Measurements from ENCODE around the gene RAP1B.

The RAP1B gene

GRCh38 chr12:68612202-68612601 lies 1.5 kb downstream of the RAP1B start:
- no peak for DNase-seq (ENCODE audit: low spot score)

GRCh38 chr12:68612697-68613096 lies 2.0 kb downstream of the RAP1B start:
- no peak for DNase-seq (ENCODE audit: low spot score)

- no peak for DNase-seq (ENCODE audit: low spot score)
These were observed 2.7 kb downstream of the RAP1B start for GRCh38 chr12:68613209-68613904.

GRCh38 chr12:68614105-68614679 lies 3.5 kb downstream of the RAP1B start:
- DNase-seq (ENCODE audit: low spot score), result no peak

GRCh38 chr12:68614769-68615168 lies 4.1 kb downstream of the RAP1B start:
- no peak for DNase-seq (ENCODE audit: low spot score)

GRCh38 chr12:68617160-68617926 lies 6.6 kb downstream of the RAP1B start:
- no peak for DNase-seq (ENCODE audit: low spot score)

GRCh38 chr12:68619541-68619940 lies 8.8 kb downstream of the RAP1B start:
- no peak for DNase-seq (ENCODE audit: low spot score)

- no peak for DNase-seq (ENCODE audit: low spot score)
These were observed 10.1 kb downstream of the RAP1B start for GRCh38 chr12:68620519-68621471.

- no peak for DNase-seq (ENCODE audit: low spot score)
These were observed 10.9 kb downstream of the RAP1B start for GRCh38 chr12:68621472-68622081.

GRCh38 chr12:68622250-68622649 lies 11.6 kb downstream of the RAP1B start:
- DNase-seq (ENCODE audit: low spot score), result no peak

GRCh38 chr12:68623059-68623458 lies 12.4 kb downstream of the RAP1B start:
- DNase-seq (ENCODE audit: low spot score), result no peak

- DNase-seq (ENCODE audit: low spot score), result no peak
These were observed 13.3 kb downstream of the RAP1B start for GRCh38 chr12:68623984-68624383.

GRCh38 chr12:68624933-68625332 lies 14.2 kb downstream of the RAP1B start:
- no peak for DNase-seq (ENCODE audit: low spot score)

- no peak for DNase-seq (ENCODE audit: low spot score)
These were observed 17.1 kb downstream of the RAP1B start for GRCh38 chr12:68627673-68628319.

GRCh38 chr12:68628698-68629097 lies 18.0 kb downstream of the RAP1B start:
- no peak for DNase-seq (ENCODE audit: low spot score)

- no peak for DNase-seq (ENCODE audit: low spot score)
These were observed 19.4 kb downstream of the RAP1B start for GRCh38 chr12:68630050-68630449.

GRCh38 chr12:68630598-68630997 lies 19.9 kb downstream of the RAP1B start:
- no peak for DNase-seq (ENCODE audit: low spot score)

- DNase-seq (ENCODE audit: low spot score), result no peak
These were observed 20.5 kb downstream of the RAP1B start for GRCh38 chr12:68631227-68631626.

- no peak for DNase-seq (ENCODE audit: low spot score)
These were observed 21.8 kb downstream of the RAP1B start for GRCh38 chr12:68632486-68632885.

GRCh38 chr12:68633614-68634558 lies 23.2 kb downstream of the RAP1B start:
- DNase-seq (ENCODE audit: low spot score), result no peak
